GM21390 (cell line): ENCODE measurements around the gene CECR2.

Experiments
- ATAC-seq: cut with Tn5 transposase; IDR thresholded peaks from one replicate; pipeline ENCODE4 v1.9.1; 2021; ENCODE audit not compliant: unreplicated experiment

Gene CECR2

DNA sequence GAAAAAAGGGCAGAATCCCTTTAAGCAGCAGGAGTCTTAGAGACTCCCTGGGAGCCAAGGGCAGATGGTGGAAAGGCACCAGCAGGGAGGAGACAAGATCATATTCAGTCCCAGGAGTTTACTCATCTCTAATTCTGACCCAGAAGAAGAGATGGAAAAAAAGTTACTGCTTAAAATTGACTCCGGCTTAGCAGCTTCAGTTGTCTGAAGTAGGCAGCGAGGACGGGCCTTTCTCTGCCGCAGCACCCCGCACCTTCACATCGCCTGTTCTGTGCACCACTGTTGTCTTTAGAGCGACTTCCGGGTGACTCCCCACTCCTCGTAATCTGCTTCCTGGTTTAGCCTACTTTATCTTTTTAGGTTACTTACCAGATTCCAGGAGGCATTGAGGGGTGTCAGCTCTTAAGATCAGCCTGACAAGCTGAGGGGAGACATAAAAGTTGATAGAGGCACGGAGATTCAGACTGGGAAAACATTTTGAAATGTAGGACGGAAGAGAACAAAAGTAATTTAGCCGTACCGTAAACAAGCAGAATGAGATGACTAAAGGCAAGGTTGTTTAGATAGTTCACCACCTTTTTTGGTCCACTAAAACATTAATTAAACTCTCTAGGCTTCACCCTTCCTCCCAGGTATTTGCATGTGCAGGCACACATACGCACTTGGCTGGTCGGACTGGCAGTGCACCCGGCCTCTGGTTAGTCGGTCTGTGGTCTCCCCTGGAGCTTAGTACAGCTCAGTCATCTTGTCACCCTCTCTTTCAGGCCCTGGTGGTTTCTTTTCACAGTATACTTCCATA lies 74.3 kb downstream of the CECR2 start:
- ATAC-seq = no peak

- no peak for ATAC-seq
Measured at GRCh38 chr22:17444204-17444504, 74.9 kb downstream of the CECR2 start.

GRCh38 chr22:17446698-17447097 lies 77.4 kb downstream of the CECR2 start:
- no peak for ATAC-seq

GRCh38 chr22:17451316-17451715 lies 82.1 kb downstream of the CECR2 start:
- ATAC-seq = no peak

- ATAC-seq = no peak
Measured at GRCh38 chr22:17460895-17461294, 91.6 kb downstream of the CECR2 start.

DNA sequence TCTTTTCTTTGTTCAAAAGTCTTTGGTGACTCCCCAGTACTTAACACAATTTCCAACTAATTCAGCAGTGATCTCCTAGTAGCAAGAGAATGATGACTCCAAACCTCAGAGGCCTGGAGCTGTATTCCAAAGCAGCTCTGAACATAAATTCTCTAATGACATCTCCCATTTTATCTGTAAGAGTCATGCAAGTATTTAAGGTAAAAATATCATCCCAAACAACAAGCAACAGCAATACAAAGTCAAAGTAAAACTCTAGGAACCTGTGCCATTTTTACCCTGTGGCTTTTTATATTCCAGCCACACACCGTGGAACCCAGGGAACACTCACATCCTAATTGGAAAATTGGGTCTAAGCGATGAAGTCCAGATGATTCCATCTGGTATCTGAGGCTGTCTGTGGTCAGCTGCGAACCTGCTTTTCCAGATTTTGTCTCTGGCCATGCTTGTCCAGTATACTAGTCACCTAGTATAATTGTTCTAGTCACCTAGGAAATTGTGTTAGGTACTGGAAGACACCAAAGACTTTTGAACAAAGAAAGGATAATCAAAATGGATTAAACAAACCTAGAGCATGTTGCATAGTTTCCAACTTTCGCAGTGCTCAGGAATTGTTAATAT lies 101.7 kb downstream of the CECR2 start:
- no peak for ATAC-seq

GRCh38 chr22:17471886-17472535 lies 102.8 kb downstream of the CECR2 start:
- no peak for ATAC-seq

- no peak for ATAC-seq
Measured at GRCh38 chr22:17472932-17473331, 103.7 kb downstream of the CECR2 start.

DNA sequence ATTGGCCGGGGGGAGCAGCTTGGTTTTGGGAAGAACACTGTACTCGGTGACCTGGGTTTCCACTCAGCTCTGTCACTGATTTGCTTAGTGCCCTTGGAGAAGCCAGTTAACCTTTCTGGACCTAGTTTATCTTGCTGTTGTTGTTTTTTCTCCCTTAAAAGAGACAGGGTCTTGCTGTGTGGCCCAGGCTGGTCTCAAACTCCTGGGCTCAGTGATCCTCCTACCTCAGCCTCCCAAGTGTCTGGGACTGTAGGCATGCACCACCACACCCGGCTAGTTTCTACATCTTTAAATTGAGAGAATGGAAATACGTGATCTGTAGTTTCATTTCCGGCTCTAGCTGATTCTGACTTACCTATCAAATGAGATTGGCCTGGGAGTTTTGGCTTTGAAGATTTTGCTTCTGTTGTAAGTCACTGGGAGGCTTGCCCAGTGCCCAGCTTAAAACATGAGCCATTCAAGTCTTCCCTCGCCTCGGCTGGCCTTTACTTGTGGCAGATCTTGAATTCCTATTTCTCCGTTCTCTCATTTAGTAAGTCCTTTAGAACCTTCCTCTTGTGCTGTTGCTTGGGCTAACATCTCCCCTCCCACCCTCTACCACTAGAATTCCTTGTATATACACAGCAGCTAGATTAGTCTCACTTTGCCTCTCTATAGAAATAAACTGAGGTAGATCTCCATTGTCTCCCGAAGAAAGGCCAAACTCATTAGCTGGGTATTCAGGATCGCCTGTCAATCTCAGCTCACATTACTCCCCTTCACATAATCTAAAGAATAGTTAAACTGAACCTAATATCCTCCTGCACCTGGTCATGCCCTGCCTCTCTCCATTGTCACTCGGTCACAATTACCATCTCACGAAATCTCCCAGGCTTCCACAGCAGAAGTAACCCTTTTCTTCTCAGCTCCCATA lies 106.3 kb downstream of the CECR2 start:
- no peak for ATAC-seq

GRCh38 chr22:17476838-17477237 lies 107.6 kb downstream of the CECR2 start:
- ATAC-seq = no peak

DNA sequence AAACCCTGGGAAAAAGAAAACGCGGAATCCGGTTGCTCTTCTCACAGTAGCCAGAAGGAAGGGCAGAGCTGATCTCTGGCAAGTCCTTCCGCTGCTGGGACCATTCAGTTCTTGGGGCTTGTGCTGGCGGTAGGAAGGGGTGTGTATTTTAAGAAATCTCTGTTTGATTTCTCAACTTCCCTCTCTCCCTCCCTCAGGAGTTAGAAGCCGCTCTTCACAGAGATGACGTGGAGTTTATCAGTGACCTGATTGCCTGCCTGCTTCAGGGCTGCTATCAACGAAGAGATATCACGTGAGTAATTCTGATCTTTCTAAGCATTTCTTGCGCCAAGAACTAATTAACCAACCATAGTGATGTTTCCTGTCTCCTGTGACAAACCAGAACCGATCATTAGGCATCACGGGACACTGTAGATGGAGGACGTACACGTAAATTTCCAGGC lies 108.2 kb downstream of the CECR2 start:
- no peak for ATAC-seq

DNA sequence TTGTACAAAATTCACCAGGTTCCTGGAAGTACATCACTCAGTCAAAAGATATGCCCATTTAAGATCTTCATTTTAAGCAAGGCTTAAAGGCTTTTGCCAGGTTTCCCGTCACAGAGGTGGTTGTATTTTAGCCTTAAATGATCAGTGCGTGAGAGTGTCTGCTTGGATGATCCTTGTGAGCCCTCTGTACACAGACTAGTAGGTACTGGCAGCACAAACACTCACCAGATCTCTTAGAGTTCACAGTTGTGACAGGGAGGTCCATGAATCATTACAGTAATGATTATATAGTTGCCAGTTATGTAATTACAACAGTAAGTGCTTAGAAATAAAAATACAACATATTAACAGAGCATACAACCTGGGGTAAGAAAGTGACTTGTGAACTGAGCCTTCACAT lies 109.9 kb downstream of the CECR2 start:
- ATAC-seq = no peak

DNA sequence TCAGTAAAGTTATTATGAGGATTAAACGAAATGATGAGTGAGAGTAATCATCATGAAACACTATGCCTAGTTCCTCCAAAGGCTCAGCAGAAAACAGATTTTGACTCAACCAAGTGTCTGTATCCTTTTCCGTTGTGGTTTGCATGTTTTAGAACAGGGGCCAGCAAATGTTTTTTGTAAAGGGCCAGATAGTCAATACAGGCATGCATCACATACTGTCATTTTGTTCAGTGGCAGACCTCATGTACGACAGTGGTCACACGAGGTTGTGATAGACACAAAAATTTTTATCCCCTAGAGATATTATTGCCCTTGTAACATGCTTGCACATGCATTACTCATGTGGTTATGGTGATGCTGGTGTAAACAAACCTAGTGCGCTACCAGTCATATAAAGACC lies 112.2 kb downstream of the CECR2 start:
- ATAC-seq = no peak

GRCh38 chr22:17483688-17484372 lies 114.6 kb downstream of the CECR2 start:
- no peak for ATAC-seq

DNA sequence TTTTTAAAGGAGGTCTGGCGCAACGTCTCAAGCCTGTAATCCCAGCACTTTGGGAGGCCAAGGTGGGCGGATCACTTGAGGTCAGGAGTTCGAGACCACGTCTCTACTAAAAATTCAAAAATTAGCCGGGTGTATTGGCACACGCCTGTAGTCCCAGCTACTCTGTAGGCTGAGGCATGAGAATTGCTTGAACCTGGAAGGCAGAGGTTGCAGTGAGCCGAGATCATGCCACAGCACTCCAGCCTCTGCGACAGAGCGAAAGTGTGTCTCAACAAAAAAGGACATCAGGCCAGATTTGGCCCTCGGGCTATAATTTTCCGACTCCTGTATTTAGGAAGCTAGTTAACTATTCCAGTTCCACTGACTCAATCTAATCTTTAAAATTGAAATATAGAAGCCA lies 115.3 kb downstream of the CECR2 start:
- ATAC-seq = no peak

- no peak for ATAC-seq
Measured at GRCh38 chr22:17486313-17486712, 117.1 kb downstream of the CECR2 start.

DNA sequence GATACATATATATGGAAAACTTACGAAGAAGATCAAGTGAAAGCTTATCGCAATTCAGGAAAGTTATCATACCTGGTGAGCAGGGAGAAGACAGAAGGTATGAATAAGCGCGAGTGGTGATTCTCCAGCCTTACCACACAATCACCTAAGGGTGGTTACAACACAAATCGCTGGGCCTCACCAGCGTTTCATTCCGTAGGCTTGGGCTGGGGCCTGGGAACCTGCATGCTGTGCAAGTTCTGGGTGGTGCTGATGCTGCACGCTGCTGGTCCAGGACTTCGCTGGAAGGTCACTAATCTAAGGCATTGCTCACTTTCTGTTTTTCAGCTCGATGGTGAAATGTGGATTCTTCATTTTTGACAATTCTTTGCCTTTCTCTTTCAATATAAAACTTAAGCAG lies 117.5 kb downstream of the CECR2 start:
- no peak for ATAC-seq

GRCh38 chr22:17489101-17489500 lies 119.8 kb downstream of the CECR2 start:
- no peak for ATAC-seq

GRCh38 chr22:17491090-17491640 lies 121.9 kb downstream of the CECR2 start:
- ATAC-seq = no peak

- ATAC-seq = no peak
Measured at GRCh38 chr22:17492247-17492646, 123.0 kb downstream of the CECR2 start.
